Thyroid gland (tissue), 4 donors: ENCODE data around the gene UTP14A. TPM values are rescaled to one million over a fixed set of nuclear protein-coding genes. Genes with fewer than 3 reads are reported as not detected.

Experiments used
- DNase-seq, 2 donors: peaks; one replicate each; pipeline ENCODE4 v3.0.0-alpha.2; 2019
- H3K27ac ChIP-seq, 3 donors: fragments of 200-600 bp; sonication (generic); 1 replicate in 2 of 3; 2 replicates in 1 of 3; pipeline ENCODE4 v1.5.1; 2016 to 2019; ENCODE audit warnings: mild to moderate bottlenecking in 1 of 3, moderate library complexity in 1 of 3
- H3K27me3 ChIP-seq: fragments of 200-600 bp; sonication (generic); one replicate; pipeline ENCODE4 v1.5.1; 2019
- H3K36me3 ChIP-seq, 2 donors: fragments of 200-600 bp; sonication (generic); one replicate each; pipeline ENCODE4 v1.5.1; 2016 to 2019
- H3K4me1 ChIP-seq, 2 donors: fragments of 200-600 bp; sonication (generic); one replicate each; pipeline ENCODE4 v1.5.1; 2017 to 2019
- H3K4me3 ChIP-seq, 3 donors: fragments of 200-600 bp; sonication (generic); replicated peaks in 1 of 3; 1 replicate in 2 of 3; 2 replicates in 1 of 3; pipeline ENCODE4 v1.5.1; 2016; ENCODE audit warnings: mild to moderate bottlenecking in 1 of 3
- H3K9me3 ChIP-seq: fragments of 200-600 bp; sonication (generic); one replicate; pipeline ENCODE4 v1.5.1; 2017
- POLR2A ChIP-seq, 2 donors: fragments of 450-650 bp; IDR thresholded peaks; one replicate each; pipeline ENCODE4 v1.6.1; 2017; ENCODE audit warnings: antibody characterized with exemption in 2 of 2, mild to moderate bottlenecking in 2 of 2, moderate library complexity in 1 of 2
- WGBS, 2 donors: methylation state at CpG; one replicate each; pipeline ENCODE4 v1.1.5; 2017; 5-methylcytosine and 5-hydroxymethylcytosine counted together
- intact Hi-C: fragments of 100-400 bp; cut with DNase I; formaldehyde crosslinking; loops from one replicate; pipeline ENCODE4 v1.15.1; 2023
- total RNA-seq, 4 donors: library from RNA; depleted of rRNA; stranded (reverse); fragments of >200 nt; gene quantifications; one replicate each; pipeline ENCODE4 v1.2.3, GENCODE V29; 2016
- TF ChIP-seq, protein P1 (sequence below), 6 experiments: fragments of 200-600 bp in 3 of 6; fragments of 450-650 bp in 3 of 6; sonication (generic) in 3 of 6; IDR thresholded peaks; one replicate each; pipeline ENCODE4 v1.5.1; 2016 to 2019; ENCODE audit warnings: antibody characterized with exemption in 6 of 6, mild to moderate bottlenecking in 2 of 6, inconsistent platforms in 1 of 6, moderate library complexity in 1 of 6

UTP14A gene
- total RNA-seq, 4 donors from 2014 or later = 12.2 to 14.7 (median 13.4) TPM

DNA sequence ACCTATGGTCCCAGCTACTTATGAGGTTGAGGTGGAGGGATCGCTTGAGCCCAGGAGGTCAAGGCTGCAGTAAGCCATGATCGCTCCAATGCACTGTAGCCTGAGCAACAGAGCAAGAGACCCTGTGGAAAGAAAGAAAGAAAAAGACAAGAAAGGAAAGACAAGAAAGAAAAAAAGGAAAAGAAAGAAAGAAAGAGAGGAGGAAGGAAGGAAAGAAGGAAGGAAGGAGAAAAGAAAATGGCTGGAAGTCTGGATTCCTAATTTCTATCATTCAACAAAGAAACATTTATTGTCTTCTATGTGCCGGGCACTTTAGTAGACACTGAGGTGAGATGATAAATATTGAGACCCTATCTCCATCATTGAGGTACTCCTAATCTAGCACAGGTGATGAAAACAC is 49.7 kb downstream of the UTP14A start:
- intact Hi-C loops = no loop called here
- Histone ChIP-seq H3K4me1 (peaks cover 0 to 11% of the 10 kb centered on the region in 2 donors), H3K9me3 (no peaks in the 10 kb centered on the region), H3K4me3 (no peak overlapping the region), H3K36me3 (no peaks in the 10 kb centered on the region), H3K27me3 (no peaks in the 10 kb centered on the region), H3K27ac (no peak overlapping the region)
- TF ChIP-seq, protein P1, sequence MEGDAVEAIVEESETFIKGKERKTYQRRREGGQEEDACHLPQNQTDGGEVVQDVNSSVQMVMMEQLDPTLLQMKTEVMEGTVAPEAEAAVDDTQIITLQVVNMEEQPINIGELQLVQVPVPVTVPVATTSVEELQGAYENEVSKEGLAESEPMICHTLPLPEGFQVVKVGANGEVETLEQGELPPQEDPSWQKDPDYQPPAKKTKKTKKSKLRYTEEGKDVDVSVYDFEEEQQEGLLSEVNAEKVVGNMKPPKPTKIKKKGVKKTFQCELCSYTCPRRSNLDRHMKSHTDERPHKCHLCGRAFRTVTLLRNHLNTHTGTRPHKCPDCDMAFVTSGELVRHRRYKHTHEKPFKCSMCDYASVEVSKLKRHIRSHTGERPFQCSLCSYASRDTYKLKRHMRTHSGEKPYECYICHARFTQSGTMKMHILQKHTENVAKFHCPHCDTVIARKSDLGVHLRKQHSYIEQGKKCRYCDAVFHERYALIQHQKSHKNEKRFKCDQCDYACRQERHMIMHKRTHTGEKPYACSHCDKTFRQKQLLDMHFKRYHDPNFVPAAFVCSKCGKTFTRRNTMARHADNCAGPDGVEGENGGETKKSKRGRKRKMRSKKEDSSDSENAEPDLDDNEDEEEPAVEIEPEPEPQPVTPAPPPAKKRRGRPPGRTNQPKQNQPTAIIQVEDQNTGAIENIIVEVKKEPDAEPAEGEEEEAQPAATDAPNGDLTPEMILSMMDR (IDR thresholded peaks at IDR 0.05) = no peak
- no peak for TF ChIP-seq POLR2A (IDR thresholded peaks at IDR 0.05)
- DNase-seq = no peak
- WGBS, 2 donors = 99 to 100% methylated on average over 3 of the region's 3 CpGs

DNA sequence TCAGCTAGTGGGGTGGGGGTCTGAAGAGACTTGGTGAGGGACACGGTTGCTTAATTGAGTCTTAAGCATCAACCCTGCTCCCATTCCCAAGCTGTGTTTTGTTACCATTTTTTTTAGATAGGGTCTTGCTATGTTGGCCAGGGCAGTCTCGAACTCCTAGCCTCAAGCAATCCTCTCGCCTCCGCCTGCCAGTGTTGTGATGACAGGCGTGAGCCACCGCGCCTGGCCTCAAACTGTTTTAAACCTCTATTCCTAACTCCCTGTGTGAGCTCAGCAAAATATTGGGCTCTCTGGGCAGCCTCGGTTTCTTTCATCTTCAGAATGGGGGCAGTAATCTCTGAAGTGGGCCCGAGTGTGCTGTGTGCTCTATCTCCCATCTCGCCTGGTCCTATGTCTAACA is 50.2 kb downstream of the UTP14A start:
- Histone ChIP-seq H3K27ac (no peak overlapping the region), H3K36me3 (no peaks in the 10 kb centered on the region), H3K9me3 (no peaks in the 10 kb centered on the region), H3K27me3 (no peaks in the 10 kb centered on the region), H3K4me1 (peaks cover 0 to 11% of the 10 kb centered on the region in 2 donors), H3K4me3 (no peak overlapping the region)
- intact Hi-C loops = no loop called here
- no peak for DNase-seq
- TF ChIP-seq POLR2A (IDR thresholded peaks at IDR 0.05) = no peak
- TF ChIP-seq, protein P1 (IDR thresholded peaks at IDR 0.05) = no peak
- 74 to 85% methylated on average over 10 of the region's 10 CpGs for WGBS, 2 donors

DNA sequence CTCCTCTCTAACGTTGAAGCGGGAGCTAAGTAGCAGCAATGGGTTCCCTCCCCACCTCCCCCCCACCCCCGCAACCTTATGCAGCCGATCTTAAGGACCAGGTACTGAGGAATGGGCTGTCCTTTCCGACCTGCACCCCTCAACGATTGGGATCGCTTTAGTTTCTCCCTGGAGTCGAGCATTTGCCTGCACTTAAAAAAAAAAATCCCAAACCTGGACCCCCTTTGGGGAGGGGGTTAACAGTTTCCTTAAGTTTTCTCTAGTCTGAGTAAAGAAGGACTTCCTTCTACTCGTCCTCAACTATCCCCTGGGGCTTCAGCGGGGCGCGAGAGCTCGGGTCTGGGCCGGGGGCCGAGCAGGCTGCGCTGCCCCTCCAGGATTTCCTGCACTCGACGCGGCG is 50.8 kb downstream of the UTP14A start:
- WGBS, 2 donors = 5 to 7% methylated on average over 6 to 19 of the region's 20 CpGs
- Histone ChIP-seq H3K4me1 (peaks cover 0 to 15% of the 10 kb centered on the region in 2 donors), H3K4me3 (peak overlapping the region in 1 of 3 donors; percentile 24), H3K9me3 (no peaks in the 10 kb centered on the region), H3K27ac (peak overlapping the region in 1 of 3 donors; percentile 49), H3K36me3 (no peaks in the 10 kb centered on the region), H3K27me3 (no peaks in the 10 kb centered on the region)
- no peak for DNase-seq
- intact Hi-C loops = no loop called here
- TF ChIP-seq, protein P1 (IDR thresholded peaks at IDR 0.05) = no peak
- TF ChIP-seq POLR2A (IDR thresholded peaks at IDR 0.05) = no peak

DNA sequence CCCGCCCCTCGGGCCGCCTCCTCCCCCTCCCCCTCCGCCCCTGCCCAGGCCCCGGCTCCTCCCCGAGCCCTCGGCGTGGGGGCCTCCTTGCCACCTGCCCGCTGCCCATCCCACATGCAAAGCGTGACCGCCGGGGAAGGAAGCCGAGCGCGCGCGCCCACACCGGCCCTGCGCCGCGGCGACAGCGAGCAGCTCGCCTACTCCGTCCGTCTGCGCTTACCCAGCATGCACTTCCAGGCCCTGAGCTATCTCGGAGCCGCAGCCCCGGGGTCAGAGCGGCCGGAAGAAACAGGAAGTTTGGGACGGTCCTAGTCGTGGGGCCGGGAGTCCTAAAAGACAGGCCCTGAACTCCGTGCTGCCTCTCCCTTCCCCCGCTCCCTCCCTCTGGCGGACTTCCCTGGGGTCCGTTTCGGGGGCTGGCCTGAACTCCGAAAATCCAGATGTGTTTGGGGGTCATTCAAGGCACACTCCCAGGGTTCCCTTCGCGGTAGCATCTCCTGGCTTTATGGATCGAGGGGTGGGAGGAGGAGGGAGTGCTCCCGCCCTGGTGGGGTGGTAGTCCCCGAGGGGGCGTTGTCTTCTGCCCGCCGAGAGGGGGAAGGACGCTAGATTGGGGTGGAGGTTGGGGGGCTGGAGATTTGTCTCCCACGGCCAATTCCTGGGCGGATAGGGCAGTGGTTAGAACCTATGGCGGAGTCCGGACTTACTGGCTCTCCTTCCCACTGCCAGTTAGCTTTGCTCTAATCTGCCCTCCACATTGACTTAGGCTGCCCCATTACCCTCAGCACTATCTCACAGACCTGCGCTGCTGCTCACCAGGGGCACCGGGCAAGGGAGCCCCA is 51.5 kb downstream of the UTP14A start:
- Histone ChIP-seq H3K36me3 (no peaks in the 10 kb centered on the region), H3K4me3 (peak overlapping the region in 1 of 3 donors; percentile 24), H3K9me3 (no peaks in the 10 kb centered on the region), H3K27ac (peak overlapping the region in 2 of 3 donors; percentile 33 to 49), H3K4me1 (peaks cover 0 to 18% of the 10 kb centered on the region in 2 donors), H3K27me3 (no peaks in the 10 kb centered on the region)
- WGBS, 2 donors = 53 to 100% methylated on average over 1 to 8 of the region's 56 CpGs
- DNase-seq = peak; percentile 65 to 66
- TF ChIP-seq, protein P1 (IDR thresholded peaks at IDR 0.05) = no peak
- peak in 1 of 2 donors; percentile 51 for TF ChIP-seq POLR2A (IDR thresholded peaks at IDR 0.05)
- intact Hi-C loops = no loop called here

DNA sequence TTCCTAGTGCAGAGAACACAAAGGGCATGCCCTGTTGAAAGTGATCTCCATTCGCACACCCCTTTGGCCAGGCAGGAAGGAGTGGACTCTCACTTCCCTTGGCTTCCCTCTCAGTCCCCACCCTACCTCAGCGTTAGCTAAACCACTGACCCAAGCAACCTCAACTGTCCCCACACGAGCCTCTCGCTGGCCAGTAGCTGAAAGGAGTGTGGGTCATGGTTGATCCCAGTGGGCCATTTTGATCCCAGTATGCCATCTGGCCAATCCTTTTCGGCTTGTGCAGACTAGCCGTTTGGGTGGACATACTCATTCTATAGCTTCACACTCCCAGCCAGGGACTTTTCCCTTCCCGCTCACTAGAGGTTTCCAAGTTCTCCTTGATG is 52.1 kb downstream of the UTP14A start:
- intact Hi-C loops = no loop called here
- Histone ChIP-seq H3K27ac (no peak overlapping the region), H3K36me3 (no peaks in the 10 kb centered on the region), H3K4me1 (peaks cover 0 to 15% of the 10 kb centered on the region in 2 donors), H3K27me3 (no peaks in the 10 kb centered on the region), H3K4me3 (no peak overlapping the region), H3K9me3 (no peaks in the 10 kb centered on the region)
- no peak for DNase-seq
- WGBS, 2 donors = 72 to 84% methylated on average over 7 of the region's 7 CpGs
- TF ChIP-seq POLR2A (IDR thresholded peaks at IDR 0.05) = no peak
- TF ChIP-seq, protein P1 (IDR thresholded peaks at IDR 0.05) = no peak
